Prostate gland (tissue), 2 donors: ENCODE measurements around the gene EPHA2.

Source experiments
- CTCF ChIP-seq, 4 experiments: fragments of 200-600 bp in 2 of 4; fragments of 450-650 bp in 2 of 4; sonication (generic) in 2 of 4; IDR thresholded peaks; 1 replicate in 3 of 4; 2 replicates in 1 of 4; pipeline ENCODE4 v1.5.1; 2016 to 2019; ENCODE audit warnings: antibody characterized with exemption in 4 of 4, mild to moderate bottlenecking in 2 of 4, moderate library complexity in 2 of 4
- POLR2A ChIP-seq: fragments of 450-650 bp; IDR thresholded peaks from one replicate; pipeline ENCODE4 v1.6.1; 2016; ENCODE audit warnings: antibody characterized with exemption, mild to moderate bottlenecking

GRCh38 chr1:16087733-16088132, 68.1 kb downstream of the EPHA2 start:
- TF ChIP-seq POLR2A (no peak), CTCF (IDR thresholded peaks at IDR 0.05) (no peak)
